ENCODE measurements around the gene PMM2.
"Not testable (repeated sequence)": the region's sequence is repeated elsewhere in the genome, so short reads cannot be mapped to it uniquely, and the experiment has no call there.

Gene PMM2

DNA sequence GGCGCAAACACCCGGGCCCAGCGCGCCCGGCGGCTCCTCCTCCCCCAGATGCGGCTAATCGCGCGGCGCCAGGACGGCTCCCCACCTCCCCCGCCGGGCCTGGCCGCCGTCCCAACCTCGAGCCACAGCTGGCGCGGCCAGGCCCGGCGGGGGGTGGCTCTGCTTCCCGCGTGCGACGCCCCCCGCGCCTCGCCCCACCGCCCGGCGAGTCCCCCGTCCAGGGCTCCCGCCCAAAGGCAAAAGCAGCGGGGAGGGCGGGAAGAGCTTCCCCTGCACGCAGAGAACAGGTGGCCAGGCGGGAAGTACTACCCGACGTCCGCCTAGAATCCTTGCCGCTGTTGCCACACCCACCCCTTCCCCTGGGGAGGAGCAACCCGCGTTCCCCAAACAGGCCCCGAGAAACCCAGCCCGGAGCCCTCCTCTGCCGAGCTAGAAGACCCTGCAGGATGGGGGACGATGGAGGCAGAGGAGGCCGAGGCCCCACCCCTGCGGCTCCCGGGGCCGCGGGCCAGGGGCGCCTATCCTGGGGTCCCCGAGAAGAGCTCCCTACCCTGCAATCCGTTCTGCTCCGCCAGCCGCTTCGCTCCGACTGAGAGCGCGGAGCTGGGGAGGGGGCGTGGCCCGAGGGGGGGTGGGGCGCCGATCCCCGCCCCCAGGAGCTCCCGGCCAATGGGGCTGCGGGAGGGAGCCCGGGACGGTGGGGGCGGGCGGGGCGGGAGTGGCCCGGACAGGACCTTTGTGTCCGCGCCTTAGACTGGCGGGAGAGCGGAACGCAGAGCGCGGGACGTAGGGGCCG, 71.0 kb downstream of the PMM2 start, which contains the start of gene CARHSP1:
Gene CARHSP1 (minus strand): TSS at position 591 of the 796 bp plus-strand sequence. CDS start 9,678 bp downstream, outside the sequence.
- DNase-seq, result peak; percentile 84 to 86
- Histone ChIP-seq H3K14ac (ENCODE audit: low read length) (peak within 1 kb of the TSS; percentile 90), H3K9me3 (ENCODE audit: insufficient read depth, low read depth, low read length) (no peaks in the 10 kb centered on the region), H3K4me2 (ENCODE audit: low read length) (peak within 1 kb of the TSS; percentile 96), H3K79me2 (ENCODE audit: control insufficient read depth, insufficient read depth, low read length, poor library complexity) (peaks cover 33% of the 10 kb centered on the region), H3K27ac (ENCODE audit: low read depth, low read length) (peak within 1 kb of the TSS; percentile 88), H3K4ac (ENCODE audit: low read depth, low read length) (peak within 1 kb of the TSS; percentile 93), H2BK120ac (ENCODE audit: insufficient read depth, low read length, poor library complexity) (peak within 1 kb of the TSS; percentile 87), H3K9ac (ENCODE audit: low read length) (peak within 1 kb of the TSS; percentile 95), H4K91ac (ENCODE audit: low read depth, low read length) (peak within 1 kb of the TSS; percentile 91), H3K23ac (ENCODE audit: low read length) (no peak within 1 kb of the TSS), H2BK5ac (ENCODE audit: low read depth, low read length, poor library complexity) (peak within 1 kb of the TSS; percentile 77), H4K12ac (ENCODE audit: low read depth, low read length) (peak within 1 kb of the TSS; percentile 54), H2AK5ac (ENCODE audit: low read length) (peak within 1 kb of the TSS; percentile 58), H3K18ac (ENCODE audit: low read length) (peak within 1 kb of the TSS; percentile 71), H2AFZ (ENCODE audit: insufficient read depth, low read length, poor library complexity) (peak within 1 kb of the TSS; percentile 30), H2BK12ac (ENCODE audit: low read length) (peak within 1 kb of the TSS; percentile 25), H4K8ac (ENCODE audit: low read depth, low read length) (peak within 1 kb of the TSS; percentile 73), H3K27me3 (ENCODE audit: insufficient read depth, low read length) (no peaks in the 10 kb centered on the region), H3K4me1 (ENCODE audit: control insufficient read depth in 1 of 2, insufficient read depth in 2 of 2, low read length in 2 of 2) (peaks cover 23 to 30% of the 10 kb centered on the region in 2 experiments), H3K4me3 (ENCODE audit: low read depth, low read length) (peak within 1 kb of the TSS; percentile 85), H3K36me3 (ENCODE audit: control insufficient read depth in 1 of 2, insufficient read depth in 2 of 2, low read length in 2 of 2) (peaks cover 7 to 9% of the 10 kb centered on the region in 2 experiments), H3K79me1 (ENCODE audit: low read length) (peaks cover 25% of the 10 kb centered on the region)
- WGBS (ENCODE audit: extremely low coverage, insufficient coverage, insufficient read length), result no CpG with 5 or more reads among the region's 83 CpGs

DNA sequence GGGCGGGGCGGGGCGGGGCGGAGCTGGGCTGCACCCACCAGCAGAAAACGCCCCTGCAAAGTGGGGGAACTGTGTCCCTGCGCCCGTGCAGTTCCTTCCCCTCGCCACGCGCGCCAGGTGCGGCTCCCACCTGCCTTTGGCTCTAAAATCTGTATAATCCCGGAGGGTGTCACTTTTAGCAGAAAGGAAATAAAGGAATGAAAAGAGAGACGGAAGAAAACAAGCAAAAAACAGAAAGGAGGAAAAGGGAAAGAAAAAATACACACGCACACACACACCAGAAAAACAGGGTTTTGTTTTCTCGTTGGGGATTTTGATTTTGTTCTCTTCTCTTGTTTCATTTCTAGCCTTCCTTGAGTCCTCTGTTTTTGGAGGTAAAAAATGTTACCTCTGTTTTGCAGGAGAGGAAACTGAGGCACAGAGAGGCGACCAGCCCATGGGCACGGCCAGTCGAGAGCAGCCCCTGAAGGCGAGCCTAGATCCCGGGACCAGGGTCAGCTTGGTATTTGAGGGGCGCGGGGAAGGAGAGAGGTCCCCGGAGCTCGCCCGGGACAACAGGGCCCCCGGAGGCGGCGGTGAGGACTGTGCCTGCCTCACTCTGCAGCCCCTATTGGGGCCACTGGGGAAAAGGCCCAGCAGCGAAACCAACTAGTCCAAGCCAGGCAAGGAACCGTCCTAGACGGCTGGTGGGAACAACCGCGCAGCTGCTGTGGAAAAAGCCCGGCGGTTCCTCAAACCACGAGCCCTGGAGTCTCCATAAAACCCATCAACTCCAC, 71.8 kb downstream of the PMM2 start:
- peaks cover 3 to 9% of the 10 kb centered on the region in 2 experiments for H3K36me3 ChIP-seq (ENCODE audit: control insufficient read depth in 1 of 2, insufficient read depth in 2 of 2, low read length in 2 of 2)
- peaks cover 17 to 23% of the 10 kb centered on the region in 2 experiments for H3K4me1 ChIP-seq (ENCODE audit: control insufficient read depth in 1 of 2, insufficient read depth in 2 of 2, low read length in 2 of 2)
- peaks cover 33% of the 10 kb centered on the region for H3K79me2 ChIP-seq (ENCODE audit: control insufficient read depth, insufficient read depth, low read length, poor library complexity)
- peak overlapping the region; percentile 18 for H3K14ac ChIP-seq (ENCODE audit: low read length)
- peak overlapping the region; percentile 25 for H4K91ac ChIP-seq (ENCODE audit: low read depth, low read length)
- H3K4ac ChIP-seq (ENCODE audit: low read depth, low read length), result no peak overlapping the region
- H3K4me3 ChIP-seq (ENCODE audit: low read depth, low read length), result peak overlapping the region; percentile 64
- no peak overlapping the region for H2BK5ac ChIP-seq (ENCODE audit: low read depth, low read length, poor library complexity)
- no peak overlapping the region for H2AFZ ChIP-seq (ENCODE audit: insufficient read depth, low read length, poor library complexity)
- peak overlapping the region; percentile 21 for H2BK12ac ChIP-seq (ENCODE audit: low read length)
- no peak overlapping the region for H2BK120ac ChIP-seq (ENCODE audit: insufficient read depth, low read length, poor library complexity)
- H3K79me1 ChIP-seq (ENCODE audit: low read length), result peaks cover 25% of the 10 kb centered on the region
- no CpG with 5 or more reads among the region's 37 CpGs for WGBS (ENCODE audit: extremely low coverage, insufficient coverage, insufficient read length)
- no peak overlapping the region for H3K9ac ChIP-seq (ENCODE audit: low read length)
- no peak for DNase-seq
- peak overlapping the region; percentile 79 for H3K4me2 ChIP-seq (ENCODE audit: low read length)
- no peaks in the 10 kb centered on the region for H3K27me3 ChIP-seq (ENCODE audit: insufficient read depth, low read length)
- no peaks in the 10 kb centered on the region for H3K9me3 ChIP-seq (ENCODE audit: insufficient read depth, low read depth, low read length)
- no peak overlapping the region for H2AK5ac ChIP-seq (ENCODE audit: low read length)
- no peak overlapping the region for H4K12ac ChIP-seq (ENCODE audit: low read depth, low read length)
- H4K8ac ChIP-seq (ENCODE audit: low read depth, low read length), result peak overlapping the region; percentile 73
- peak overlapping the region; percentile 57 for H3K18ac ChIP-seq (ENCODE audit: low read length)
- H3K23ac ChIP-seq (ENCODE audit: low read length), result no peak overlapping the region
- H3K27ac ChIP-seq (ENCODE audit: low read depth, low read length), result no peak overlapping the region

DNA sequence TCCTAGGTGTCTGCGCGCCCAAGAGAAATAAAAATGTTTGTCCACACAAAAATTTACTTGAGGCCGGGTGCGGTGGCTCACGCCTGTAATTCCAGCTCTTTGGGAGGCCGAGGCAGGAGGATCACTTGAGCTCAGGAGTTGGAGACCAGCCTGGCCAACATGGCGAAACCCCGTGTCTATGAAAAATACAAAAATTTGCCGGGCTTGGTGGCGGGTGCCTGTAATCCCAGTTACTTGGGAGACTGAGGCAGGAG, 72.3 kb downstream of the PMM2 start:
- H2AK5ac ChIP-seq (ENCODE audit: low read length); H2BK120ac ChIP-seq (ENCODE audit: insufficient read depth, low read length, poor library complexity); H2AFZ ChIP-seq (ENCODE audit: insufficient read depth, low read length, poor library complexity); DNase-seq; H3K36me3 ChIP-seq (ENCODE audit: control insufficient read depth in 1 of 2, insufficient read depth in 2 of 2, low read length in 2 of 2); H3K9me3 ChIP-seq (ENCODE audit: insufficient read depth, low read depth, low read length); H3K27ac ChIP-seq (ENCODE audit: low read depth, low read length); H2BK5ac ChIP-seq (ENCODE audit: low read depth, low read length, poor library complexity); H3K4me3 ChIP-seq (ENCODE audit: low read depth, low read length); H3K27me3 ChIP-seq (ENCODE audit: insufficient read depth, low read length); H3K9ac ChIP-seq (ENCODE audit: low read length); H3K18ac ChIP-seq (ENCODE audit: low read length); H3K4ac ChIP-seq (ENCODE audit: low read depth, low read length); H4K12ac ChIP-seq (ENCODE audit: low read depth, low read length); H2BK12ac ChIP-seq (ENCODE audit: low read length); H3K4me2 ChIP-seq (ENCODE audit: low read length); H3K23ac ChIP-seq (ENCODE audit: low read length); H4K91ac ChIP-seq (ENCODE audit: low read depth, low read length): not testable (repeated sequence)
- no CpG with 5 or more reads among the region's 10 CpGs for WGBS (ENCODE audit: extremely low coverage, insufficient coverage, insufficient read length)
- Histone ChIP-seq H3K79me2 (ENCODE audit: control insufficient read depth, insufficient read depth, low read length, poor library complexity) (peaks cover 28% of the 10 kb centered on the region), H3K14ac (ENCODE audit: low read length) (peak overlapping the region; percentile 18), H3K79me1 (ENCODE audit: low read length) (peaks cover 24% of the 10 kb centered on the region), H4K8ac (ENCODE audit: low read depth, low read length) (peak overlapping the region; percentile 41), H3K4me1 (ENCODE audit: control insufficient read depth in 1 of 2, insufficient read depth in 2 of 2, low read length in 2 of 2) (peaks cover 11 to 17% of the 10 kb centered on the region in 2 experiments)

DNA sequence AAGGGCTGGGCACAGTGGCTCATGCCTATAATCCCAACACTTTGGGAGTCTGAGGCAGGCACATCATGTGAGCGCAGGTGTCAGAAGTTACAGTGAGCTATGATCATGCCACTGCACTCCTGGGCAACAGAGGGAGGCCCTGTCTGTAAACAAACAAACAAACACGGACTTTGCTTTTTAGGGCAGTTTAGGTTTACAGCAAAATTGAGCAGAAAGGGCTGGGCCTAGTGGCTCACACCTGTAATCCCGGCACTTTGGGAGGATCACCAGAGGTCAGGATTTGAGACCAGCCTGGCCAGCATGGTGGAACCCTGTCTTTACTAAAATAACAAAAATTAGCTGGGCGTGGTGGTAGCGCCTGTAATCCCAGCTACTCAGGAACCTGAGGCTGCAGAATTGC, 74.4 kb downstream of the PMM2 start:
- peaks cover 13% of the 10 kb centered on the region for H3K79me2 ChIP-seq (ENCODE audit: control insufficient read depth, insufficient read depth, low read length, poor library complexity)

More for the DNA sequence above, 74.4 kb downstream of the PMM2 start:
- Histone ChIP-seq H3K36me3 (ENCODE audit: control insufficient read depth in 1 of 2, insufficient read depth in 2 of 2, low read length in 2 of 2) (peaks cover 0 to 2% of the 10 kb centered on the region in 2 experiments), H4K12ac (ENCODE audit: low read depth, low read length) (no peak overlapping the region), H2AFZ (ENCODE audit: insufficient read depth, low read length, poor library complexity) (no peak overlapping the region), H3K4me3 (ENCODE audit: low read depth, low read length) (no peak overlapping the region), H3K4me2 (ENCODE audit: low read length) (no peak overlapping the region), H4K8ac (ENCODE audit: low read depth, low read length) (no peak overlapping the region), H3K18ac (ENCODE audit: low read length) (no peak overlapping the region), H2BK12ac (ENCODE audit: low read length) (no peak overlapping the region), H2AK5ac (ENCODE audit: low read length) (no peak overlapping the region), H3K9me3 (ENCODE audit: insufficient read depth, low read depth, low read length) (no peaks in the 10 kb centered on the region), H3K4me1 (ENCODE audit: control insufficient read depth in 1 of 2, insufficient read depth in 2 of 2, low read length in 2 of 2) (peaks cover 4 to 6% of the 10 kb centered on the region in 2 experiments), H3K27me3 (ENCODE audit: insufficient read depth, low read length) (no peaks in the 10 kb centered on the region), H4K91ac (ENCODE audit: low read depth, low read length) (no peak overlapping the region), H3K4ac (ENCODE audit: low read depth, low read length) (no peak overlapping the region), H2BK120ac (ENCODE audit: insufficient read depth, low read length, poor library complexity) (no peak overlapping the region), H3K14ac (ENCODE audit: low read length) (no peak overlapping the region), H3K23ac (ENCODE audit: low read length) (no peak overlapping the region), H3K27ac (ENCODE audit: low read depth, low read length) (no peak overlapping the region), H3K79me1 (ENCODE audit: low read length) (peaks cover 21% of the 10 kb centered on the region), H3K9ac (ENCODE audit: low read length) (no peak overlapping the region), H2BK5ac (ENCODE audit: low read depth, low read length, poor library complexity) (no peak overlapping the region)
- no CpG with 5 or more reads among the region's 5 CpGs for WGBS (ENCODE audit: extremely low coverage, insufficient coverage, insufficient read length)
- DNase-seq, result no peak
